GM19455 (cell line): ENCODE data around the gene DDA1.
"Not testable (repeated sequence)": the region's sequence is repeated elsewhere in the genome, so short reads cannot be mapped to it uniquely, and the experiment has no call there.

Source experiments
- ATAC-seq: cut with Tn5 transposase; IDR thresholded peaks from one replicate; pipeline ENCODE4 v1.9.1; 2021; ENCODE audit not compliant: unreplicated experiment

The DDA1 gene

DNA sequence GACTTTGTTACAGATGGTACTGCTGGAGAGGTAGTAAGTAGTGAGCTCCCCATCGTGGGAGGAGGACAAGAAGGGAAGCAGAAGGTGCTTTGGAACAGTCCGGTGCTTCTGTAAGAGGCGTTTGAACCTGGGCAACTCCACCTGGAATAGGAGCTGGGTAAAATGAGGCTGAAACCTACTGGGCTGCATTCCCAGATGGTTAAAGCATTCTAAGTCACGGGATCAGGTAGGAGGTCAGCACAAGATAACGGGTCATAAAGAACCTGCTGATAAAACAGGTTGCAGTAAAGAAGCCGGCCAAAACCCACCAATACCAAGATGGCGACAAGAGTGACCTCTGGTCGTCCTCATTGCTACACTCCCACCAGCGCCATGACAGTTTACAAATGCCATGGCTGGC, 22.6 kb upstream of the DDA1 start:
- ATAC-seq: no peak

DNA sequence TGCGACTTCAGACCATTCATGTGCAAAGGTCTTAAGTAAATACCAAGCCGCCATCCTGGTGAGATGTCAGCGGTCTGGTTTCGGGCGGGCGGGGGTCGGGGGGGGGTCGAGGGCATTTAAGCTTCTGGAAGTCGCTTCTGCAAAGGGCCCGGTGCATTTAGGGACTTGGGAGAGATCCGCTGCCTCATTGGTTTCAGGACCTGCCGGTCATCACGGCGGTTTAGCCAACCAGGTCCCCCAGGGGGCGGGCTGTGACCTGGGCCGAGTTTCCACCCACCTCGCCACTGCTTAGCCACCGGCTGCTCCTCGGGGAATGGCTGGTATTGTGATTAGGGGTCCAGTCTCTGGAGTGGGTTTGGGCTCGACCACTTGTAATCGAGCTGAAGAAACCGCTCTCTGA, 19.9 kb upstream of the DDA1 start:
- ATAC-seq: no peak

DNA sequence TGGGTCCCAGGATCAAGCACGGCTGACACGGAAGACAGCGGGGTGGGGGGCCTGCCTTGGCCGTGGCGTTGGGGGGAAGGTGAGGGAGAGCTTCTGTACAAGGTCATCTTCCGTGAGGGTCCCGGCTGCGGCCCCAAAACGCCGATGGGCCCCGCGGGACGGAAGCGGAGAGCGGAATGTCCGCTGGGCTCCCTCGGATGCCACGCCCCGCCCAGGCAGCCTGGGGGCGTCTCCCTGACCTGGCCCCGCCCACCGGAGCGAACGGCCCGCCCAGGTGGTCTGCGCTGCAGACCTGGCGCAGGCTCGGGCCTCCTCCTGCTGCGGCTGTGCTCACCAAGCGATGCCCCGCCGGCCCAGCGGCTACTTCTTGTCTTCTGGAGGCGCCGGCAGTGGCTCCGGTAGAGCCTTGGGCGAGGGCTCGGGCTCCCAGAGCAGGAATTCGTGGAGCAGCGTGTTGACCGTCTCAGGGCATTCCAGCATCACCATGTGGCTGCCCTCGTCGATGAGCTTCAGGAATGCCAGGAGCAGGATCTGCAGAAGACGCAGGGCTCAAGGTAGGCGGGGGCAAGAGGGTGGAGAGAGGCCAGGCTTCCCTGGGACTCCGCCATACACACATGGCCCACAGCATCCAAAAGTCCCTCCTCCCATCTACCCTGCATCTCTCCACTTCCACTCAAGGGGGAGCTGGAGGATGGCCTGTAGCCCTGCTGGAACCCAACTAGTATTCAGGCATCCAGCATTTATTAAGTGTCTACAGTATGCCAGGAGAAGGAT, 16.9 kb upstream of the DDA1 start:
- peak; percentile 66 for ATAC-seq

DNA sequence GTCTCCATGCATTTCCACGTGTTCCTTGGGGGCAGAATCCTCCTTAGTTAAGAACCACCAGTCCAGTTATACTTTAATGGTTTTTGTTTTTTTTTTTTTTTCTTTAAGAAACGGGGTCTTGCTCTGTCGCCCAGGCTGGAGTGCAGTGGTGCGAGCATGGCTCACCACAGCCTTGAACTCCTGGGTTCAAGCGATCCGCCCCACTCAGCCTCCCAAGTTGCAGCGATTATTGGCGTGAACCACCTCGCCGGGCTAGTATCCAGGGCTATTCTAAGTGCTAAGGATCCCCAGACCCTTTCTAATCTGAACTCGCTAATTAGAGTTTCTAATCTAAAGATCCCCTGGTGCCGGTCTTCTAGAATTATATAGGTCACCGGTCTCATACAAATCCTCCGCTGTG, 15.8 kb upstream of the DDA1 start:
- ATAC-seq: no peak

DNA sequence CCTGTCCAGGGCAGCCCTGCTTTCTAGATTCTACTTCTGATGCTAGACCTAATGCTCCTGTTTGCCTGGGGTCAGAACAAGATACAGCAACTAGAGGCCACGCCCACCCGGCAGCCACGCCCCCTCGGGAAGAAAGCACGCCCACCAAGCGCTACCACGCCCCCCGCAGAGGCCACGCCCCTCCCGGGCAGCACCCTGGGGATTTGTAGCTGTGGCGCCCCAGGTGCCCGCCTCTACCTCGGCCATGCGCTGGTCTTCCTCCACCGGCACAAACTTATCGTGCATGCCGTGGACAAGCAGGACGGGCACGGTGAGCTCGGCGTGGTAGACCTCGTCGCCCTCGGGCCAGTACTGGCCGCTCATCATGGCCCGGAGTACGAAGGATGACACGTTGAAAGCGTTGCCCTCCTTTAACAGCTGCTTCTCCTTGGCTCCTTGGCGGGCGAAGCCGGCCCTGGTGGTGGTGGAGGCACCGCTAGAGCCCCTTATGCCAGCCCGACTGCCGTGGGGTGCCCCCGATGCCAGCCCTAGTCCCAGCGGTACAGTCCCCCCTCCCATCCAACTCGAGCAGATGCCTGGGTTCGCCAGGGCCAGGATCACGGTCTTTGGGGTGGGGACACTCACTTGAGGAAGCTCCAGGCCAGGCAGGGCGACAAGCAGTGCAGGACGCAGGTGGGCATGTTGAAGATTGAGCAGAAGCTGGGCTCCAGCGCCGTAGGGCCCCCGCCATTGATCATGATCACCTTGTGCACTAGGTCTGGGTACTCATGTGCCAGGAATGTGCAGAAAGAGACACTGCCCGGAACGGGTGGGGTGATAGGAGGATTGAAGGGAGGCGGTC, 15.1 kb upstream of the DDA1 start:
- no peak for ATAC-seq

DNA sequence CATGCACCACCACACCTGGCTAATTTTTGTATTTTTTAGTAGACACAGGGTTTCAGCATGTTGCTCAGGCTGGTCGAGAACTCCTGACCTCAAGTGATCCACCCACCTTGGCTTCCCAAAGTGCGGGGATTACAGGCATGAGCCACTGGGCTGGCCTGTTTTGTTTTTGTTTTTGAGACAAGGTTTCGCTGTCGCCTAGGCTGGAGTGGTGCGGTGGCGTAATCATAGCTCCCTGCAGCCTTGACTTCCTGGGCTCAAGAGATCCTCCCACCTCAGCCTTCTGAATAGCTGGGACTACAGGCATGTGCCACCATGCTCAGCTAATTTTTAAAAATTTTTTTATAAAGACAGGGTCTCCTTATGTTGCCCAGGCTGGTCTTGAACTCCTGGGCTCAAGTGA, 13.8 kb upstream of the DDA1 start:
- not testable (repeated sequence) for ATAC-seq

DNA sequence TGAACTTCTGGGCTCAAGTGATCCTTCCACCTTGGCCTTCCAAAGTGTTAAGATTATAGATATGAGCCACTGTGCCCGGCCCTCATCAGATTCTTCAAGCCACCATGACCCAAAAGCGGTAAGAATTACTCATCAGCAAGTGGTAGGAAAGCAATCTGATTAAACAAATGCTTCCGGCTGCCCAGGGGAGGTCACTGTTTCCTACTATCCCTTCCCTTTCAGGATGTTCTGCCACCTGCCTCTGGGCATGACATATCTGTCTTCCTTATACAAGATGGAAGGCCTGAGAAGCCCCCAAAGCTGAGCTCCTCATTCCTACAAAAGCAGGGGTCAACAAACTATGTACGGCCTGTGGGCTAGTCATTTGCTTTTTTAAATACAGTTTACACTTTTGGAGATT, 13.1 kb upstream of the DDA1 start:
- no peak for ATAC-seq

DNA sequence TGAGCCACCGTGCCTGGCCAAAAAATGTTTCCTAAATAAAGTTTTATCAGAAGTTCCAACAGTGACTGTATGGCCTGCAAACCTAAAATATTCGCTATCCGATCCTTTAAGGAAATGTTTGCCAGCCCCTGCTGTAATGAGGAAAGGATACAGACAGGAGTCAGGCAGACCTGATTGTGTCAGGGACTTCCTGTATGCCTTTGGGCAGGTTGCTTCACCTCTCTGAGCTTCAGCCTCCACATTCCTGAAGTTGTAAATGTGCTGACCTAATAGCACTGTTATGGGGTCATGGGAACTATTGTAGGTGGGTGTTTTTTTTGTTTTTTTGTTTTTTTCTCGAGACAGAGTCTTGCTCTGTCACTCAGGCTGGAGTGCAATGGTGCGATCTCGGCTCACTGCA, 12.4 kb upstream of the DDA1 start:
- no peak for ATAC-seq

DNA sequence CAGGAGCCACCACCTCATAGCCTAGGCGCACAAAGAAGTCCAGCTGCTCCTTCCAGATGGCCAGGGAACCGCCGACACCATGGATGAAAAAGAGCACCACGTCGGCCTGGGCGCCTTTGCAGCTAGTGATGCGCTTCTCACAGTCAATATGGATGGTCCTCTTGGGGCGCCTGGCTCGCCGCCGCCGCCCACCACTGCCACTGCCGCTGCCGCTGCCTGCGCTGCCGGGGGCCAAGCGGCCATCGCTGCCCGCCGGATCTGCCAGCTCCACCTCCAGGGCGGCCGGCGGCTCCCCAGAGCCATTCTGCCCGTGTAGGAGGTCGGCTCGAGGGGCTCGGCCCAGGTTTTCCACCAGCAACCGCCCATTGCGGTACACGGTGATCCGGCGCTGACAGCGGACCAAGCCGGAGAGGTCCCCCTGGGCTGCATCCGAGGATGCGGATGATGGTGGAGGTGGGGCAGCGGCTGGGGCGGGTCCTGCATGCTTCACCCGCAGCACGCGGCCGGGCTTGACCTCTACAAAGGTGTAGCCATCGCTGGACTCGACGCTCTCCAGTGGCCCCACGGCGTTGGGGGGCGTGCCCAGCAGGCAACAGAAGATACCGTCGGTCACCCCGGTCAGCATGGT, 8.3 kb upstream of the DDA1 start:
- ATAC-seq: no peak

DNA sequence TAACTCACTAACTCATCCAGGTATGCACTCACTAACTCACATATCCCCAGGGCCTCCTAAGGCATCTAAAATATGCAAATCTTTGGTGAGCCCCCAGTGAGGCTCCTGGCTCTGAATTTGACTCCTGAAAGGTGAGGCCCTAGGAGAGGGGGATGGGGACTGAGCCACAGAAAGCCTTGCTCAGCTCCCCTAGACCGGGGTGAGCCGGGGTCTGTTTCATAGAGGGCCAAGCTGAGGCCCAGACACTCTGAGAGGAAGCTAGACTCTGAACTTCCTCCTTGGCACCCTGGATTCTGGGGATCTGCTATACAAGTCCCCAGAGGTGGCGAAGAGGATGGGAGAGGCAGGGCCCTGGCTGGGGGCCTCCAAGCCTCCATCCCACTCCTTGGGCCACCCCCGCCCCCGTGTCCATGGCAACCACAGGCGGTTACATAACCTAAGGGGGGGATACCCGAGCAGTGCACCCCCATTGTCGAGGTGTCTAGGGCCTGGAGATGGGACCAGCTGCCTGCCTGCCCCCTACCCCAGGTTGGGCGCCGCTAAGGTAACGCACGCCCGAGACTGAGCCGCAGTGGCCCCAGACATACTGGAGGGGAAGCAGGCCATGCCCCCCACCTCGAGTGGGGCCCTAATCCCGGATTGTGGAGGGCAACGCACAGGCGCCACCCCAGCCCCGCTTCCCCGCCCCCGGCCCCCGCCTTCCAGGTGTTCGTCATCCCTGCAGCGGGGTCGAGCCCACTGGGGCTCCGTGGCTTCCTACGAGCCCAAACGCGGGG, 6.8 kb upstream of the DDA1 start:
- ATAC-seq: no peak

DNA sequence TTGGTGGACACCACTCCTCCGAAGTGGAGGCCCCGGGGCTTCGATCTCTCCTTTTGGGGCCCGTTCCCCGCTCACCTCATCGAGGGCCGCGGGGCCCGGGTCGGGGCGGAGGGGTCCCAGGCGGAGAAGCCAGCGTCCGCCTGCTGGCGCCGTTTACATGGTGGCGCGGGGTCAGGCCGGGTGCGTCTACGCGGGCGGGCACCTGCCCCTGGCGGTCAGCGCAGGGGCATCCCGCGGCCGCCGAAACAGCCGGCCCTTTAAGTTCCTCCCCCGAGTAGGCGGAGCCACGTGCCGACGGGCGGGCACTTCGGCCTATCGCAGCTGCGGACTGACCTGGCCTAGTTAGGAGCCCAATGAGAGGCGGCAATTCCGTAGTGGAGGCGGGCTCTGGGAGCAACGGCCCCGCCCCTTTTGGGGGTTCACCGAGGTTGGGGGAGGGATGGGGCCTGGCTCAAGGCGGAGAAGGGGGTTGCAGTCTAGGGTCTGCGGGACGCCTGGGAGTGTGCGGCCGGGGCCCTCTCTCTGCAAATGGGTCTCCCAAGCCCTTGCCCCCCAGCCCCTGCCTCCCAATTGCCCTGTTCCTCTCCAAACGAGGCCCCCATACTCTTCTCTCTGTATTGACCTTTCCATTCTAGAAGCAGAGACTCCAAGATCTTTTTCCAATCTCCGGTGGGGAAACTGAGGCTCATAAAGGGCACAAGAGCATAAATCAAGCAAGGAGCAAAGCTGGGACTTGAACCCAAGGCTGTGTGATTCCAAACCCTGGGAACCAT, 6.0 kb upstream of the DDA1 start, which contains the start of gene ABHD8:
TSS of gene ABHD8 (minus strand) at position 259 of the 773 bp plus-strand sequence. CDS start 1,809 bp downstream, outside the sequence.
- peak; percentile 49 for ATAC-seq

DNA sequence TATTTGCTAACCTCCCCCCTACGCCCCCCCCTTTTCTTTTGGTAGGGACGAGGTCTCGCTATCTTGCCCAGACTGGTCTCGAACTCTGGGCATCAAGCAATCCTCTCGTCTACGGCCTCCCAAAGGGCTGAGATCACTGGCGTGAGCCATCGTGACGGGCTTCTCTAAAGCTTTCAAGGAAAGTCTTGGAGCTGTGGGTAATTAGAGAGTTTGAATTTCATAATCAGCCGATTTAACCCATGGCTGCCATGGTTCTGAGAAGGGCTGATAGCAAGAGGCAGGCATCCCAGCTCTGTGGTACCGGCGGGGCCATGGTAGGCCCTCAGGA, 5.5 kb upstream of the DDA1 start:
- ATAC-seq: no peak

DNA sequence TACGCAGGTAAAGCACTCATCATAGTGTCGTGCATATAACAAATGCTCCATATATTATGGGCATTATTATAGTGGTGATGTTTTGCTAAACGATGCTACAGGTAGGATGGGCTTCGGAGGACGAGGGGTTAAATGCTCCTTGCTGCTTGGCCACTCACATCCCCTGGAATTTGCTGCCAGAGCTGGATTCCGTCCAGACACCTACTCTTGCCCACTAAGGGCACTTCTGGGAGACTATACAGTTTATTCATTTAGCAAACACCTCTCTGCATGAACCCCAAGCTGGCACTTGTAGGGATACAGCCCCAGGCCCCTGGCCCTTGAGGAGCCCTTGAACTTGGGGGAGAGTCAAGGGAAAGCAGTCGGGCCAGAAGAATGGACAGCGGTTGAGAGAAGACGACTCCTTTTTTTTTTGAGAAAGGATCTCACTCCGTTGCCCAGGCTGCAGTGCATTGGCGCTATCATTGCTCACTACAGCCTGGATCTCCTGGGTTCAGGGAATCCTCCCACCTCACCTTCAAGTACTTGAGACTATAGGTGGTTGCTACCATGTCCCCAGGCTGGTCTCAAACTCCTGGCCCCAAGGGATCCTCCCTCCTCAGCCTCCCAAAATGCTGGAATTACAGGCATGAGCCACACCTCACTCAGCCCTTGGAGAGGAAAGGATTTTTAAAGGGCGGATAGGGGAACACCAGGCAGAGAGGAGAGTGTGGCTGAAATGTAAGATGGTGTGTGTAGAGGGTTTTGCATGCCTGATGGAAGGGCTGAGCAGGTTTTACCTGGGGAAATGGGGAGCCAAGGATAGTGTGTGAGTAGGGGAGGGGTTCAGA, 4.8 kb upstream of the DDA1 start:
- ATAC-seq: no peak

DNA sequence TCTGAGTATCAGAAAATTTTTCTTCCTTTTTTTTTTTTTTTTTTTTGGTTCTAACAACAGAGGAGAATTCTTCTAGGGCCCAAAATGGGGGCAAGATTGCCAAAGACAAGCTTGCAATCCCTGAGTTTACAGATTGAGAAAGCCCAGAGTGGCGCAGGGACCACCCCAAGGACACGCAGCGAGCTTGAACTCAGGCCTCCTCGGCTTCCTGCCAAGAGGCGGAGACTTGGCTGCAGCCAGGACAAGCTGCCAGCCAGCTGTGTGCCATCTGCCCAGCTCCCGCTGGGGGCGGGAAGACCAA, 4.2 kb upstream of the DDA1 start:
- no peak for ATAC-seq

DNA sequence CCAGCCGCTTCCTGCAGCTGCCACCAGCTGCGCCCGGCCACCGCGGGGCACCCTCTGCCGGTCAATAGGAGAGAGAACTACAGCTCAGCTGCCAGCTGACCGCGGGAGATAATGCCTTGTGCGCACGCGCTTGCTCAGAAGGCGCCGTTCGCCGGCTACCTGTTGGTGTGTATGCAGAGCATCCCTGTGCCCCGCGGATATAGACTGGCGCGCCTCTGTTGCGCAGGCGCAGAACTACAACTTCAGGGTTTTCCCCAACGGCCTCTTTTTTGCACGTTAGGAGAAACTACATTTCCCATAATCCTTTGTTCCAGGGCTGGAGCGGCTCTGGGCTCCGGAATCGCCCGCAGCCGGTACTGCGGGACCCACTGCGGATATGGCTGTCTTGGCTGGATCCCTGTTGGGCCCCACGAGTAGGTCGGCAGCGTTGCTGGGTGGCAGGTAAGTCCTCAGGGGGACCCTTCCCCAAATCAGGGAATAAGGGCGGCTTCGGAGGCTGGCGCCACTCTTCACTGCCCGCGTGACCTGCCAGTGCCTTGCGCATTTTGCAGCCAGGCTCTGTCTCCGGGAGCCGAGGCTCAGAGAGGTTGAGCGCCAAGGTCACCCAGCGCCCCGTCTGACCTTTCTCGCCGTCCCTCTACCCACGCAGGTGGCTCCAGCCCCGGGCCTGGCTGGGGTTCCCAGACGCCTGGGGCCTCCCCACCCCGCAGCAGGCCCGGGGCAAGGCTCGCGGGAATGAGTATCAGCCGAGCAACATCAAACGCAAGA, 3.7 kb upstream of the DDA1 start, which contains the start of gene MRPL34:
TSS of gene MRPL34 (plus strand) at position 356 of the 768 bp plus-strand sequence. CDS start at position 377, 21 bp downstream.
- peak; percentile 56 for ATAC-seq

DNA sequence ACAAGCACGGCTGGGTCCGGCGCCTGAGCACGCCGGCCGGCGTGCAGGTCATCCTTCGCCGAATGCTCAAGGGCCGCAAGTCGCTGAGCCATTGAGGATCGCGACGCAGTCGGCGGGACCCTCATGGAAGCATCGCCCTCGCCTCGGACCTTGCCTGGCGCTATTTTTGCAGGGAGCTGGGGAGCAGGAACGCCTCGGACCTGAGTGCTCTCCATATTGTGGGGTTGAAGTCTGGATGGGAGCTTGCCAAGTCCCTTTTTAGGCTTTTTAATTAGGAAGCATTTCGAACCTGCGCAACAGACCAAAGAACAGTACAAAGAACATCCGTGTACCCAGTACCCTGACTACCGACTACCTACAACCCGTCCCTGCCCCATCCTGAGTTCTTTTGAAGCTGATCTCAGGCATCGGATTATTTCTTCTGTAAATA, 3.1 kb upstream of the DDA1 start:
- no peak for ATAC-seq

DNA sequence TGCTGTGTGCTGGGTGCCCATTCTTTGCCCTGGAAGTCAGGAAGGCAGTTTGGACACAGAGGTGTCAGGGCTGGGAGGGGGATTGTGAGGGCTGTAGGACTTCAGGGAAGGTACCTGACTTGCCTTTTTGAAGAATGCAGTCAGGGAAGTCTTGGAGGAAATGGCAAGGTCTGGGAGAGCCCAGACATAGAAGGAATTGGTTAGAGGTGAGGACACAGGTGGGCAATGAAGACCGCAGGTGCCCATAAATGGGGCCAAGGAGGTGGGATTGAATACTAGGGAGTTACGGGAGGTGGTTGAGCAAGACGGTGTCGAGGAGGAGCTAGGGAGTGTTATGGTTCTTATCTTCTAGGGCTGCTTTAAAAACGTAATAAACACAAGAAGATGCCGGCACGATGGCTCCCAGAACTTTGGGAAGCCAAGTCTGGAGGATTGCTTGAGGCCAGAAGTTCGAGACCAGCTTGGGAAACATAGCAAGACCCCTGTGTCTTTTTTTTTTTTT, 1.4 kb upstream of the DDA1 start:
- no peak for ATAC-seq

DNA sequence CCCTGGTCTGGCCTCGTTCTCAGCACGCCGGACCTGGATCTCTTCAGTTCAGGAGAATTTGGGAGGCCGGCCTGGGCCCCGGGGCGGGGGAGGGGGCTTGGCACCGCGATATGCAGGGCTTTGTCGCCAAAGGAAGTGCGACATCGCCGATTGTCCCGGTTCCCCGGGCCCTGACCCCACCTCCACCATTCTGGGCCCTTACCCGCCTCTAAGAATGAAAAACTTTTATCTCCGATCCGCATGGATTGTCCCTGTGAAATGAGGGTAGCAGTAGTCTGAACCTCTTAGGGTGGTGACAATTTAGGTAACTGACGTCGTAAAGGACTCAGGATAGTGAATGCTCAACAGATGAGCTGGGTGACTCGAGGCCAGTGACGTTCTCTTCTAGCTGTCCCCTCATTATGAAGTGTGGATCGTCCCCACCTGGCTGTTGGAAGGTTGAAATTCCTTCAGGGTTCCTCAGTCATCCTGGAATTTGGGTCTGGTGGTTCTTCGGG, 650 bp downstream of the DDA1 start:
- ATAC-seq: no peak
